ENCODE results near the gene DNAJC5G.
"Not testable (repeated sequence)": the region's sequence is repeated elsewhere in the genome, so short reads cannot be mapped to it uniquely, and the experiment has no call there.

DNAJC5G gene

DNA sequence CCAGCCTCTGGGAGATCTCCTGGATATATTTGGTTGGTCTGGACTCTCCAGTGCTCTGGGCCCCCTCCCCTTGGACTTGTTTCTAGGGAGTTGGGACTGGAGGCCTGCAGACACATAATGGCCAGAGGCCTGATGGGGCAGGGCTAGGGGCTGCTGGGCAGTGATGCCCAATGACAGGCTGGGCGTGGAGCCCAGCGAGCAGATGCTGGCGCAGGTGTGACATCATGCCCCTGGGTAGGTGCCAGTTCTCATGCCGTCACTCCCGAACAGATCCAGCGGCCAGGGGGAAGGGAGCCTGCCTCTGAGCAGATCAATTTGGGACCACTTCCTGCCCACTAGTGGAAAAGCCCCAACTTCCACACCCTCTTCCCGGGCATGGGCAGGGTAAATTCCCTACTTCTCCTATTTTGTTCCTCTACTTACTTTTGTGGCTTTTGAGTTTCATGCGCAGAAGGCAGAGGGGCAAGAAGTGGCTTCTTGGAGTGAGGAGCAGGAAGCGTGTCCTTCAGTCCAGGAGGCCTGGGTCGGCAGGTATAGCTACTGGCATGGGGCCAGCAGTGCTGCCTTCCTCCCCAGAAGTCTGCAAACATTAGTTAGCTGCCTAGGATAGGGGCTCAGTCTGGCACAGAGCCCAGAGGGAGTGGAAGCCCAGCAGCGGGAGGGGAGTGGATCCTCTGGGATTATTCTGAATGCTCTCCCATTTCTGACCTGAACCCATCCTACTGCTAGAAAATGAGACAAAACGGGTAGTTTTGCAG, 41.6 kb downstream of the DNAJC5G start:
- no peak for DNase-seq (ENCODE audit: low spot score)
- Histone ChIP-seq H3K27ac (no peak overlapping the region), H3K4me3 (no peak overlapping the region)
- TF ChIP-seq, protein P1, sequence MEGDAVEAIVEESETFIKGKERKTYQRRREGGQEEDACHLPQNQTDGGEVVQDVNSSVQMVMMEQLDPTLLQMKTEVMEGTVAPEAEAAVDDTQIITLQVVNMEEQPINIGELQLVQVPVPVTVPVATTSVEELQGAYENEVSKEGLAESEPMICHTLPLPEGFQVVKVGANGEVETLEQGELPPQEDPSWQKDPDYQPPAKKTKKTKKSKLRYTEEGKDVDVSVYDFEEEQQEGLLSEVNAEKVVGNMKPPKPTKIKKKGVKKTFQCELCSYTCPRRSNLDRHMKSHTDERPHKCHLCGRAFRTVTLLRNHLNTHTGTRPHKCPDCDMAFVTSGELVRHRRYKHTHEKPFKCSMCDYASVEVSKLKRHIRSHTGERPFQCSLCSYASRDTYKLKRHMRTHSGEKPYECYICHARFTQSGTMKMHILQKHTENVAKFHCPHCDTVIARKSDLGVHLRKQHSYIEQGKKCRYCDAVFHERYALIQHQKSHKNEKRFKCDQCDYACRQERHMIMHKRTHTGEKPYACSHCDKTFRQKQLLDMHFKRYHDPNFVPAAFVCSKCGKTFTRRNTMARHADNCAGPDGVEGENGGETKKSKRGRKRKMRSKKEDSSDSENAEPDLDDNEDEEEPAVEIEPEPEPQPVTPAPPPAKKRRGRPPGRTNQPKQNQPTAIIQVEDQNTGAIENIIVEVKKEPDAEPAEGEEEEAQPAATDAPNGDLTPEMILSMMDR (IDR thresholded peaks at IDR 0.05) = no peak

DNA sequence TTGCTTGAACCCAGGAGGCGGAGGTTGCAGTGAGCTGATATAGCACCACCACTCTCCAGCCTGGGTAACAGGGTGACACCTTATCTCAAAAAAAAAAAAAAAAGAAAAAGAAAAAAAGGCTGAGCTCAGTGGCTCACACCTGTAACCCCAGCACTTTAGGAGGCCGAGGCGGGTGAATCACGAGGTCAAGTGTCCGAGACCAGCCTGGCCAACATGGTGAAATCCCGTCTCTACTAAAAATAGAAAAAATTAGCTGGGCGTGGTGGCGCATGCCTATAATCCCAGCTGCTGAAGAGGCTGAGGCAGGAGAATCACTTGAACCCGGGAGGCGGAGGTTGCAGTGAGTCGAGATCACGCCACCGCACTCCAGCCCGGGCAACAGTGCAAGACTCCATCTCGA, 44.6 kb downstream of the DNAJC5G start:
- H3K27ac ChIP-seq; H3K4me3 ChIP-seq; DNase-seq (ENCODE audit: low spot score): not testable (repeated sequence)

DNA sequence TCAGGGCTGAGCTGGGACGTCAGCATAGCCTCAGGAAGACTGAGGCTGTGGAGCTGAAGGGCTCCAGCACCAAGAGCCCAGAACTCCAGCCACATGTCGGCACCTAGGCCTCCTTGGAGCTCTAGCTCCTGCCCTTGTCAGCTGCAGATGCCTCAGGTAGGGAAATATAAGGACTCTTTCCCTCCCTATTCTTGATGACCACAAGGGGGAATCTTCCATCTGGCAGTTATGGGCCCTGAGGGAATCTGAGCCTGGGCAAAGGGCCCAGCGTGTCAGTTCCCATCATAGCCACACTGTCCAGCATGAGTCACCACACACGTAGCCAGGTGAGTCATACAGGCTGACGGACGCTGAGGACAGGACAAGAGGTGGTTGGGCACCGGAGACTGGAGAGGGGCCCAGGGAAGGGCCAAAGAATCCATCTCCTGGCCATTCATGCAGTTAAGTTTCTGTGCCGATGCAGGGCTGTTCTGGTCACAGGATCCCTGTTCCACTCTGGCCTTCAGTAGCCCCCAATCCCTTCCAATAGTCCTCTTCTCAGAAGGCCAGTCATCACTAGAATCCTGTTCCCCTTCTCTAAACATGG, 45.8 kb downstream of the DNAJC5G start:
- H3K27ac ChIP-seq = no peak overlapping the region
- DNase-seq (ENCODE audit: low spot score) = no peak
- H3K4me3 ChIP-seq = no peak overlapping the region

DNA sequence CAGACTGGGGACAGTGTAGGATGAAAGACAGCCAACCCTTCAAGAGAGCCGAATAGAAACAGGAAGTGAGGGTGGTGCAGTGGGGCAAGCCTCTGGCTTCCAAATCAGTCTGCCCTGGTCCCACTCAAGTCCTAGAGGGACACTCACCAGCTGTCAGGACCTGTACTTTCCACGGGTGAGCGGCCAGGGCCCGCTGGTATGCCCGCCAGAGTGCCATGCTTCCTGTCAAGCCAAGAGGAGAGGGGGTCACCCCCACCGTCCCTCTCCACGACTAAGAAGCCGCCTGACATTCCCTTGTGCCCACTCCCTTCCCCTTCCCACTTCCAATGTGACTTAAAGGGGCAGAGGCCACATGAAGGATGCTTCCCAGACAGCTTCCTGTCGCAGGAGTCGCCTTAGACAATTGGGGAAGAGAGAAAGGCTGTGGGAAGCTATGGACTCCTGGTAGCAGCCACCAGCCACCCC, 47.1 kb downstream of the DNAJC5G start:
- Histone ChIP-seq H3K4me3 (peak overlapping the region; percentile 90), H3K27ac (peak overlapping the region; percentile 91 to 95)
- TF ChIP-seq, protein P1 (IDR thresholded peaks at IDR 0.05) = no peak
- DNase-seq (ENCODE audit: low spot score) = no peak

More for the DNA sequence above, 45.8 kb downstream of the DNAJC5G start:
- TF ChIP-seq, protein P1 (IDR thresholded peaks at IDR 0.05) = no peak

DNA sequence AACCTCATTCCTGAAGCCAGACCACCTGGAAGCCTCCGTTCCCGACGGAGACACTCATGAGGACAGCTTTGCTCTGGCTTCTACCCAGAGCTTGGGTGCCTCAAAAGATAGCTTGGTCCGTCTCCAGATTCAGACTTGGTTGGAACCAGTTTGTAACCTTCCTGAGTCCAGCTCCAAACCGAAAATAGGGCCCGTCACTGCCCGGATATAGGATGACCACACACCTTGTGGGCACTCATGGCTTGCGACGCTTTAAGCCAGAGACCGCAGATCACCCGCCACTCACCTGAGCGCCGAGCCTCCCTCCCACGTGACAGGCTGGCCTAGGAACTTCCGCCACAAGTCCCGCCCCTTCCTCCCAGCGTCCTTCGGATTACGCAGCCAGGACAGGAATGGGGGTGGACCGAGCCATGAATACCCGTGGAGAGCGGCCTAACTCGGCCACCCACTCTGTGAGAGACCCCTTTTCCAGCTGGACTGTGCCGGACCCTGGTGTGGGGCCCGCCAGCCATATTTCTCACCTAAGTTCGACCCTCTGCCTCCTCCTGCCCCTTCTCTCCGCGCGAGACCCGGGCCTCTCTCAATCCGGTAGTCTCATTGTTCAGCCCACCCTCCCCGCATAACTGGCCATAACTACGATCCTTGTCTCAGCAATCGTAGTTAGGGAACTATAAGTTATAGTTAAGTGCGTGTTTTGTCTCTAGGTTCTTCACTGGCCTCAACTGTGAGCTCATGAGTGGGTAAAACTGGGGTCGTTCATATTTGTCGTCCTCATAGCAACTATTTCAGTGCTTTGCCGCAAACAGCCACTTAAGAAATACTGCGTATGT, 47.7 kb downstream of the DNAJC5G start, which contains the start of gene MPV17:
Gene MPV17 (minus strand): TSS at position 332 of the 830 bp plus-strand sequence. CDS start 580 bp downstream, outside the sequence.
- DNase-seq (ENCODE audit: low spot score) = peak; percentile 92
- TF ChIP-seq, protein P1 (IDR thresholded peaks at IDR 0.05) = no peak
- Histone ChIP-seq H3K27ac (peak within 1 kb of the TSS; percentile 91 to 95), H3K4me3 (peak within 1 kb of the TSS; percentile 90)

DNA sequence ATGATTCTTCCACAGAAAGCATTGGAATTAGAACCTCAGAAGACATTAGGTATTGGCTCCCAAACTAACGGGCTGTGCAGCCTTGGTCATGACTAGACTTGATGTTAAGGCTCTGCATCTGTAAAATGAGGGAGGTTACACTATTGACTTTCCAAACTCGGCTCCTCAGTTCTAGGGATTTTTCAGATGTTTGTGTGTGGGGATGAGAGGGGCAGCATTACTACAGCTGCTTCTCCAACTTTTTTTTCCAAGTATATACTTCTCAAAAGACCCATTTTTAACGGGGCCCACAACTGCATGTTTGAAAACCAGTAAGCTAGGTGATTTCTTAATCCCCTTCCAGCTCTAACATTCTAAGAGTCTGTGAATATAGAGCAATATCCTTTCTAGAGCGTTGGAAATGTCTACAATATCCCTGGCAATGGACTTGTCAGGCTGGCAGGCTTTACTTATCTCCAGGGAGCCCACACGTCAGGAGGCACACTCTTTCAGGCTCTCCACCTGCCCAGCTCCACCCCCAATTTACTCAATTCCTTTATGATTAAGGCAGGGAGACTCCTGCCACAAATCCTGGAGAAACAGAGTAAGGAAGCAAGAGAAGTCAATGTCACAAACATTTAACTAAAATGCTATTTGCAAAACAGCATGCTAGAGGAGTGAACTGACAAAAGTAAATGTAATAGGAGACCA, 48.5 kb downstream of the DNAJC5G start:
- H3K4me3 ChIP-seq = peak overlapping the region; percentile 90
- H3K27ac ChIP-seq = peak overlapping the region; percentile 91 to 95
- no peak for DNase-seq (ENCODE audit: low spot score)
- TF ChIP-seq, protein P1 (IDR thresholded peaks at IDR 0.05) = no peak

DNA sequence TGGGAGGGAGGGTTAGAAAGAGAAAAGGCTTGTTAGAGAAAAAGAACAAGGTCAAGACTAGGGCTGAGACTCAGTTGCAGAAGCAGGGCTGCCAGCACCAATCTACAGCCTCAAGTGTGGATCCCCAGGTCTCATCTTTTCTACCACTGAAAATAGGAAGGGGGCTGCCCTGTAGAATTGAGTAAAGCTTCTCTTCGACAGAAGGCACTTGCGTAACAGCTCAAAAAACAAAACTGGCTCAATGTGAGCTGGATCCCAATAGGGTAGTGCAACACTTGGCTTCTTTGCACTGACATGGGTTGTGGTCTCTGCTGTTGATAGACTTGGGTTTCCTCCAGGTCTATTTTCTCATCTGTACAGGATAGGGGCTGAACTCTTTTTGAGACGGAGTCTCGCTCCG, 49.5 kb downstream of the DNAJC5G start:
- no peak overlapping the region for H3K4me3 ChIP-seq
- TF ChIP-seq, protein P1 (IDR thresholded peaks at IDR 0.05) = no peak

More for the DNA sequence above, 49.5 kb downstream of the DNAJC5G start:
- no peak for DNase-seq (ENCODE audit: low spot score)
- no peak overlapping the region for H3K27ac ChIP-seq

Measured in coronary artery (tissue), 2 donors.